Ishikawa (cell line): Measurements from ENCODE around the gene ZNF610.

ENCODE experiments used
- CEBPB ChIP-seq: IDR thresholded peaks from 2 replicates; pipeline ENCODE4 v1.6.1; 2012
- EGR1 ChIP-seq: IDR thresholded peaks from 2 replicates; pipeline ENCODE4 v1.6.1; 2012
- EP300 ChIP-seq: IDR thresholded peaks from 2 replicates; pipeline ENCODE4 v1.6.1; 2012; ENCODE audit warnings: borderline replicate concordance
- FOXM1 ChIP-seq: IDR thresholded peaks from 2 replicates; pipeline ENCODE4 v1.6.1; 2012; ENCODE audit warnings: low read depth, borderline replicate concordance
- RAD21 ChIP-seq: IDR thresholded peaks from 2 replicates; pipeline ENCODE4 v1.6.1; 2012; ENCODE audit warnings: low read depth
- TAF1 ChIP-seq: IDR thresholded peaks from 2 replicates; pipeline ENCODE4 v1.6.1; 2012; ENCODE audit warnings: low read depth, mild to moderate bottlenecking
- TEAD4 ChIP-seq: IDR thresholded peaks from 2 replicates; pipeline ENCODE4 v1.6.1; 2012
- TF ChIP-seq, protein P1 (sequence below): IDR thresholded peaks from 2 replicates; pipeline ENCODE4 v1.6.1; 2012

GRCh38 chr19:52286256-52286655, 49.8 kb upstream of the ZNF610 start:
- TF ChIP-seq EP300 (no peak), RAD21 (no peak), EGR1 (no peak), CEBPB (no peak), TEAD4 (no peak), TAF1 (no peak), FOXM1 (no peak)
- TF ChIP-seq, protein P1, sequence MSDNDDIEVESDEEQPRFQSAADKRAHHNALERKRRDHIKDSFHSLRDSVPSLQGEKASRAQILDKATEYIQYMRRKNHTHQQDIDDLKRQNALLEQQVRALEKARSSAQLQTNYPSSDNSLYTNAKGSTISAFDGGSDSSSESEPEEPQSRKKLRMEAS, result no peak
